RWPE2 (cell line): ENCODE results near the gene MYOD1.
A peak's percentile ranks its signal among the peaks of the same experiment; 100 is the strongest.

Experiments
- ATAC-seq: fragments of 200-7000 bp; cut with Tn5 transposase; 3 replicates; pipeline ENCODE4 v1.9.1; 2021; ENCODE audit warnings: low read depth
- DNase-seq: peaks from one replicate; pipeline ENCODE4 v3.0.0-alpha.2; 2020; ENCODE audit warnings: low spot score
- H3K27ac ChIP-seq: fragments of 450-650 bp; 2 replicates; pipeline ENCODE4 v1.5.1; 2017; ENCODE audit warnings: mild to moderate bottlenecking; ENCODE audit not compliant: poor library complexity, severe bottlenecking
- H3K27me3 ChIP-seq: fragments of 250-450 bp; sonication (Bioruptor Pico); 2 replicates; pipeline ENCODE4 v1.5.1; 2021; ENCODE audit warnings: mild to moderate bottlenecking, moderate library complexity; ENCODE audit not compliant: insufficient read depth, poor library complexity, severe bottlenecking
- H3K36me3 ChIP-seq: fragments of 250-450 bp; sonication (Bioruptor Pico); 2 replicates; pipeline ENCODE4 v1.5.1; 2020; ENCODE audit warnings: low read depth, mild to moderate bottlenecking, moderate library complexity
- H3K4me1 ChIP-seq: fragments of 250-450 bp; sonication (Bioruptor Pico); 2 replicates; pipeline ENCODE4 v1.5.1; 2021; ENCODE audit warnings: mild to moderate bottlenecking, moderate library complexity; ENCODE audit not compliant: insufficient read depth, poor library complexity, severe bottlenecking
- H3K4me3 ChIP-seq: fragments of 250-450 bp; sonication (Bioruptor Pico); 2 replicates; pipeline ENCODE4 v1.5.1; 2021; ENCODE audit warnings: mild to moderate bottlenecking, moderate library complexity; ENCODE audit not compliant: severe bottlenecking
- H3K9me3 ChIP-seq: fragments of 250-450 bp; sonication (Bioruptor Pico); 2 replicates; pipeline ENCODE4 v1.5.1; 2021; ENCODE audit warnings: mild to moderate bottlenecking, moderate library complexity; ENCODE audit not compliant: severe bottlenecking
- CTCF ChIP-seq: fragments of 450-650 bp; IDR thresholded peaks from one replicate; pipeline ENCODE4 v1.5.1; 2017; ENCODE audit warnings: mild to moderate bottlenecking, moderate library complexity; ENCODE audit not compliant: poor library complexity, severe bottlenecking

The MYOD1 gene

DNA sequence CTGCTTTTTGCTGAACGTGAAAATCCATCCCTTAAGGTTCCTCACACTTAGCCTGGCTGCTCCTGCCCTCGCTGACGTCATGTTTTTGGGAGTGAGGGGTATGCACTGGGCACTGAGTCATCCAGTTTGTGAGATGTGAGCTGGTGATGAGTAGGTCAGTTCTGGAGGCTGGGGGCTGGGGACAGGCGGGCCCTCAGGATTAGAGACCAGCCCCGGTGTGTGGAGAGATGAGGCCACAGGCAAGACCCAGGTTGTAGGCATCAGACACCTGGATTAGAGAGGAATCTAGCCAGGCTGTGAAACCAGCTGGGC is 24.4 kb downstream of the MYOD1 start:
- ATAC-seq: peak; percentile 44
- TF ChIP-seq CTCF: no peak

GRCh38 chr11:17744151-17744940 is 25.0 kb downstream of the MYOD1 start:
- Histone ChIP-seq H3K4me3 (no peak overlapping the region), H3K4me1 (no peaks in the 10 kb centered on the region), H3K27me3 (peaks cover 3% of the 10 kb centered on the region), H3K27ac (no peak overlapping the region), H3K36me3 (no peaks in the 10 kb centered on the region), H3K9me3 (no peaks in the 10 kb centered on the region)
- TF ChIP-seq CTCF: no peak
- peak; percentile 38; the same call in 1 of the 3 replicates for ATAC-seq
- DNase-seq: peak; percentile 42

More for the DNA sequence above, 24.4 kb downstream of the MYOD1 start:
- Histone ChIP-seq H3K27me3 (peaks cover 6% of the 10 kb centered on the region), H3K9me3 (no peaks in the 10 kb centered on the region), H3K4me1 (no peaks in the 10 kb centered on the region), H3K4me3 (no peak overlapping the region), H3K36me3 (no peaks in the 10 kb centered on the region), H3K27ac (no peak overlapping the region)
- DNase-seq: peak; percentile 47

GRCh38 chr11:17745023-17745772 is 25.8 kb downstream of the MYOD1 start:
- Histone ChIP-seq H3K27ac (no peak overlapping the region), H3K4me1 (no peaks in the 10 kb centered on the region), H3K4me3 (no peak overlapping the region), H3K36me3 (no peaks in the 10 kb centered on the region), H3K9me3 (no peaks in the 10 kb centered on the region), H3K27me3 (no peaks in the 10 kb centered on the region)
- ATAC-seq (no peak), DNase-seq (peak; percentile 33)
- no peak for TF ChIP-seq CTCF

GRCh38 chr11:17746096-17746495 is 26.7 kb downstream of the MYOD1 start:
- no peak for TF ChIP-seq CTCF

More at GRCh38 chr11:17746096-17746495, 26.7 kb downstream of the MYOD1 start:
- Histone ChIP-seq H3K36me3 (no peaks in the 10 kb centered on the region), H3K27ac (no peak overlapping the region), H3K4me3 (no peak overlapping the region), H3K4me1 (no peaks in the 10 kb centered on the region), H3K9me3 (no peaks in the 10 kb centered on the region), H3K27me3 (no peaks in the 10 kb centered on the region)
- DNase-seq: no peak
- ATAC-seq: no peak
